ENCODE results near the gene RUNX1. TPM values are rescaled to one million over a fixed set of nuclear protein-coding genes. Genes with fewer than 3 reads are reported as not detected.

Gene RUNX1
- total RNA-seq, 1 experiment from 2014 or later: 95.4 TPM

DNA sequence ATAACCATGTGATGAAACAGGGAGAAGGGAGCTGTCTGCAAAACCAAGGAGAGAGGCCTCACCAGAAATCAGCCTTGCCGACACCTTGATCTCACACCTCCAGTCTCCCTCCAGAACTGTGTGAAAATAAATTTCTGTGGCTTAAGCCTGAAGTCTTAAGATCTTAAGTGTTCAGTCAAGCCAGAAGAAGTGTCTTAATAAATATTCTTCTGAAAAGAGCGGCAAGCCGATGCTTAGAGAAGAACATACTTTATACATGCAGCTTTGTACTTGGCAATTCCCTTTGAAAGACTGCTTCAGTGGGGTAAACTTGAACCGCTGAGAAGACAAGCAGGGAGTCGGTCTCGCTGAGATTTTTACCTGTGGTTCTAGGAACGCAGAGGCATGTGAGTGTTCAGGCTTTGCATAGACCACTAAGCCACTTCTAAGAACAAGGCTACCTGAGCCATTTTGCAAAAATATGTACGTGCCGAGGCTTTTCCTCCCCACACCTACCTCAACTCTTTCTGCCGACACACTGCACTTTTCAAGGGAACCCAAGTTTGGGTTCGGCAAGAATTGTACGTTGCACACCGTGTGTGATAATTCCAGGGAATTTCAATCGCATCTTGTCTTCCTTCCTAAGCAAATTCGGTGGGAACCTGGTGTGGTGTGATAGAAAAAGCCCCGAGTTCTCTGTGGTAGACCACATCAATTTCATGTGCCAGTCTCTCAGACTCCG, 3.4 kb downstream of the RUNX1 start:
- H3K4me1 Mint-ChIP-seq (ENCODE audit: low read depth, unreplicated experiment): peaks cover 46% of the 10 kb centered on the region
- intact Hi-C loops (cut with micrococcal nuclease; ENCODE audit: unreplicated experiment): loop anchor here (2.0 to 10.0 kb wide), 2 partner anchors 153 to 209 kb away; no protein-coding TSS in a partner anchor

GRCh38 chr21:35044770-35045541, 4.1 kb downstream of the RUNX1 start:
- Mint-ChIP-seq H3K4me1 (ENCODE audit: low read depth, unreplicated experiment) (peaks cover 38% of the 10 kb centered on the region), H3K9me3 (ENCODE audit: low read depth, unreplicated experiment) (no peaks in the 10 kb centered on the region), H3K27ac (ENCODE audit: unreplicated experiment) (no peak overlapping the region), H3K36me3 (ENCODE audit: insufficient read depth, unreplicated experiment) (peaks cover 32% of the 10 kb centered on the region), H3K4me3 (ENCODE audit: low read depth, unreplicated experiment) (no peak overlapping the region), H3K27me3 (ENCODE audit: unreplicated experiment) (no peaks in the 10 kb centered on the region)
- TF ChIP-seq, protein P1, sequence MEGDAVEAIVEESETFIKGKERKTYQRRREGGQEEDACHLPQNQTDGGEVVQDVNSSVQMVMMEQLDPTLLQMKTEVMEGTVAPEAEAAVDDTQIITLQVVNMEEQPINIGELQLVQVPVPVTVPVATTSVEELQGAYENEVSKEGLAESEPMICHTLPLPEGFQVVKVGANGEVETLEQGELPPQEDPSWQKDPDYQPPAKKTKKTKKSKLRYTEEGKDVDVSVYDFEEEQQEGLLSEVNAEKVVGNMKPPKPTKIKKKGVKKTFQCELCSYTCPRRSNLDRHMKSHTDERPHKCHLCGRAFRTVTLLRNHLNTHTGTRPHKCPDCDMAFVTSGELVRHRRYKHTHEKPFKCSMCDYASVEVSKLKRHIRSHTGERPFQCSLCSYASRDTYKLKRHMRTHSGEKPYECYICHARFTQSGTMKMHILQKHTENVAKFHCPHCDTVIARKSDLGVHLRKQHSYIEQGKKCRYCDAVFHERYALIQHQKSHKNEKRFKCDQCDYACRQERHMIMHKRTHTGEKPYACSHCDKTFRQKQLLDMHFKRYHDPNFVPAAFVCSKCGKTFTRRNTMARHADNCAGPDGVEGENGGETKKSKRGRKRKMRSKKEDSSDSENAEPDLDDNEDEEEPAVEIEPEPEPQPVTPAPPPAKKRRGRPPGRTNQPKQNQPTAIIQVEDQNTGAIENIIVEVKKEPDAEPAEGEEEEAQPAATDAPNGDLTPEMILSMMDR (IDR thresholded peaks at IDR 0.05; ENCODE audit: unreplicated experiment): no peak
- BruUV-seq (replicated peaks): no TSS peak
- intact Hi-C loops (cut with micrococcal nuclease; ENCODE audit: unreplicated experiment): loop anchor here (10.0 kb wide), 1 partner anchor 210 kb away; no protein-coding TSS in a partner anchor
- CTCF ChIA-PET: no interaction called here
- DNase-seq: no peak

More for the DNA sequence above, 3.4 kb downstream of the RUNX1 start:
- peaks cover 32% of the 10 kb centered on the region for H3K36me3 Mint-ChIP-seq (ENCODE audit: insufficient read depth, unreplicated experiment)
- TF ChIP-seq, protein P1 (IDR thresholded peaks at IDR 0.05; ENCODE audit: unreplicated experiment): no peak
- no peak for DNase-seq
- CTCF ChIA-PET: no interaction called here
- H3K4me3 Mint-ChIP-seq (ENCODE audit: low read depth, unreplicated experiment): no peak overlapping the region
- no peaks in the 10 kb centered on the region for H3K27me3 Mint-ChIP-seq (ENCODE audit: unreplicated experiment)
- H3K27ac Mint-ChIP-seq (ENCODE audit: unreplicated experiment): no peak overlapping the region
- no TSS peak for BruUV-seq (replicated peaks)
- no peaks in the 10 kb centered on the region for H3K9me3 Mint-ChIP-seq (ENCODE audit: low read depth, unreplicated experiment)

GRCh38 chr21:35044128-35044527, 5.0 kb downstream of the RUNX1 start:
- Mint-ChIP-seq H3K4me1 (ENCODE audit: low read depth, unreplicated experiment) (peaks cover 30% of the 10 kb centered on the region), H3K27me3 (ENCODE audit: unreplicated experiment) (no peaks in the 10 kb centered on the region), H3K27ac (ENCODE audit: unreplicated experiment) (no peak overlapping the region), H3K36me3 (ENCODE audit: insufficient read depth, unreplicated experiment) (peaks cover 30% of the 10 kb centered on the region), H3K9me3 (ENCODE audit: low read depth, unreplicated experiment) (no peaks in the 10 kb centered on the region), H3K4me3 (ENCODE audit: low read depth, unreplicated experiment) (no peak overlapping the region)
- no peak for DNase-seq
- BruUV-seq (replicated peaks): no TSS peak
- intact Hi-C loops (cut with micrococcal nuclease; ENCODE audit: unreplicated experiment): loop anchor here (10.0 kb wide), 1 partner anchor 211 kb away; no protein-coding TSS in a partner anchor
- CTCF ChIA-PET: no interaction called here
- TF ChIP-seq, protein P1 (IDR thresholded peaks at IDR 0.05; ENCODE audit: unreplicated experiment): no peak

DNA sequence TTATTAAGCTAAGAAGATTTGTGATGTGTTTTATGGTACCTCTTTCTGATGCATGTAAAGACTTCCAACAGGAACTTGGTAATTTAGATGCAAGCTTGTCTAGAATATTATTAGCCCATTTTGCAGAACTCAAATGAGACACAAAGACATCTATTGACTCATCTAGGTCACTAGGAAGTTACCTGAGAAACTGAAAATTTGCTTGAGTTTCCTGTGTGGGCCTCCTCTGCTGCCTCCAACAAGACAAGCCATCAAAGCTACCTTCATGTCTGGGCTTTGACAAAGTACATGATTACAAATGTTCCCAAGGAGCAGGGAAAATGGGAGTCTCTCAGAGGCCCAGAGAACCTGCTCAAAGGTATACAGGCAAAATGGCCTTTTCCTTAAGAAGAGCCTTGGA, 5.6 kb downstream of the RUNX1 start:
- intact Hi-C loops (cut with micrococcal nuclease; ENCODE audit: unreplicated experiment): loop anchor here (10.0 kb wide), 1 partner anchor 211 kb away; no protein-coding TSS in a partner anchor
- TF ChIP-seq, protein P1 (IDR thresholded peaks at IDR 0.05; ENCODE audit: unreplicated experiment): no peak
- H3K4me3 Mint-ChIP-seq (ENCODE audit: low read depth, unreplicated experiment): no peak overlapping the region
- no peak overlapping the region for H3K27ac Mint-ChIP-seq (ENCODE audit: unreplicated experiment)
- no peaks in the 10 kb centered on the region for H3K27me3 Mint-ChIP-seq (ENCODE audit: unreplicated experiment)
- H3K36me3 Mint-ChIP-seq (ENCODE audit: insufficient read depth, unreplicated experiment): peaks cover 26% of the 10 kb centered on the region
- peaks cover 29% of the 10 kb centered on the region for H3K4me1 Mint-ChIP-seq (ENCODE audit: low read depth, unreplicated experiment)
- CTCF ChIA-PET: no interaction called here
- no peaks in the 10 kb centered on the region for H3K9me3 Mint-ChIP-seq (ENCODE audit: low read depth, unreplicated experiment)
- BruUV-seq (replicated peaks): no TSS peak
- no peak for DNase-seq
